DLD1 (cell line): ENCODE data around the gene TCF7L2.

ENCODE experiments used
- in situ Hi-C: cut with HindIII; loops from 2 replicates; pipeline ENCODE4 v1.10.0; 2017; ENCODE audit warnings: low sequenced_read_pairs

Gene TCF7L2

DNA sequence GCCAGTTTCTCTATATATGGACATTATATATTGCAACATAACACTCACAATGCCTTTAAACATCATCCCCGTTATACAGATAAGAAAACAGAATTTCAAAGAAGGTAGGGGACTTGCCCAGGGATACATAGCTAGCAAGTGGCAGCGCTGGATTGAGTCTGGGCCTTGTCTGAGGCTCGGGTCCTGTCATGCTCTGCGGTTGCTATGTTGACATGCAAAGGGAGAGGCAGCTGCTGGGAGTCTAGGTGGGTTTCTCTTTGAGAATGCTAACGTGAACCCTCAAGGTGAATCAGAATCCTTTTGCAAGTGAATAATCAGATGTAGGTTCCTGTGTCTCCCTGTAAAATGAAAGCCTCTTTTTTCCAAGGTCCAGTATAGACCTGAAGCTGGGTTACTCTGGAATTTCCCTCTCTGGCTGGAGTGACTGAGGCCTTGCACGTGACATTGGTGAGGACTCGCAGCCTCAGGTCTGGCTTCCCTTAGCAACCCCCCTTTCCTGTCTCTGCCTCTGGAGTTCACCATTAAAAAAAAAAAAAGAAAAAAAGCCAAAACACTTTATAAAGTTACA, 38.9 kb downstream of the TCF7L2 start:
- in situ Hi-C loops = no loop called here

DNA sequence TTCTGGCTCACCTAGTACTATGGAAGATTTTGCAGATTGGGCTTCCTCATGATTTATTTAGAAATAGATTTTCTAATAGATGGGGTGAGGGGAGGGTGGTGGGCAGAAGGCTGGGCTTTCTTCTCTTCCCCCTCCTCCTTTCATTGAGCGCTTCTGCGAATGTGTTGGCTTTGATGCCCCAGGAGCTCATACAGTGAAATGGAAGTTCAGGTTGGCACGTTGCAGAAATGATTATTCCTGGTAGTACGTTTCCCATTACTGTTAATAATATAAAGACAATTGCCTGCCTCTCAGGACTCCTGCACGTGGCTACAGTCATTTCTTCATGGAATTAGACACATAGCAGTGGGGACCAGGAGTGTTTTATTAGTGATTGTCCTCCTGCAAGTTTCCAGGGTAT, 39.8 kb downstream of the TCF7L2 start:
- in situ Hi-C loops = no loop called here

DNA sequence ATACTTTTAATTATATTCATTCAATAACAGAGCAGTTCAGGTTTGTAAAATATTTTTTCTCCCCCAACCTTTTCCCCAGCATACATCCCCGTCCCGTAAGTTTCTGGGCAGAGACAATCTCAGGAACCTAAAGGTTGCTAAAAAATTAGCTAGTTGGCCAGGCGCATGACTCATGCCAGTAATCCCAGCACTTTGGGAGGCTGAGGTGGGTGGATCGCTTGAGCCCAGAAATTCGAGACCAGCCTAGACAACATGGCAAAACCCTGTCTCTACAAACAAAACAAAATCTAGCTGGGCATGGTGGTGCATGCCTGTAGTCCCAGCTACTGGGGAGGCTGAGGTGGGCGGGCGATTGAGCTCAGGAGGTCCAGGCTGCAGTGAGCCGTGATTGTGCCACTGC, 40.2 kb downstream of the TCF7L2 start:
- in situ Hi-C loops = no loop called here

DNA sequence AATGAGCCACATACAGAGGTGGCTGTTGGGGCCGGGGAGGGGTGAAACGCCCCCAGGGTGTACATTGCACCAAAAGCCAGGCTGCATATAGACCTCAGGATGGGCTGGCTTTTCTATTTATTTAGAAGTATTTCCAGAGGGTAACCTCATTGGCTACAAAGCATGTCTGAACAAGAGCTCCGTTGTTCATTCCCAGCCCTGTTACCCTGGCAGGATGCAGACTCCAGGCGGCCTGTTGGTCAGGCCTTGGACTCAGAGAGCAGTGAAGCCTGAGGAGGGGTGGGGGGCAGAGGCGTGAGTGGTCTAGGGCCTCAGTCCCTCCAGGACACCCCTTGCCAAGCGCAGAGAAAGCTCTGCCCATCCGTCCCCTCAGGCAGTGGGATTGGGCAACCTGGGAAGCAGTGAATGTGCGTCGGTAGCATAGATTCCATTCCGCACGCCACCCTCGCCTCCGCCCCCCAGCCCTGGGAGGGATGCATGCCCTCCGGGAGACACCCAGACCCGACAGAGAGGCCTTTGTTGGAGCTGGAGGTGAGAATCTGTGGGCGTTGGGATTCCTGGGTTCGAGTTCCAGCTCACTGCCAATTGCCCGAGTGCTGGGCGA, 41.9 kb downstream of the TCF7L2 start:
- in situ Hi-C loops = no loop called here

DNA sequence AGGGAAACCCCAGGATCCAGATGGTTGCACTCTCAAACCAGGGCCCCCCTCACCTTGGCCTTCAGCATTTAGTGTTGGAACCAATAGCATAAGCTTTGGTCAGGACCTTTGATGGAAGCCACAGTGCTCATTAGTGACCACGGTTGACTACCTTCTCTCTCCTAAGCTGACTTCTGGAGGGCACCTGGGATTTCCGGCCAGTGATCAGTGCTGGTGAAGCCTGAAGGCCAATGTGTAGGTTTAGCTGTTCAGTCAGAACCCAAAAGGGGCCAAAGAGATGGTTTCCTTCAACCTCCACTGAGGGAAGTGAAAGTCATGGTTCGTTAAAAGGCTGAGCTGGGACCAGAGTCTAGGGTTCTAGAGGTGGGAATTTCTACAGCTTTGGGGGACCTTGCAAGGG, 46.4 kb downstream of the TCF7L2 start:
- in situ Hi-C loops = no loop called here

DNA sequence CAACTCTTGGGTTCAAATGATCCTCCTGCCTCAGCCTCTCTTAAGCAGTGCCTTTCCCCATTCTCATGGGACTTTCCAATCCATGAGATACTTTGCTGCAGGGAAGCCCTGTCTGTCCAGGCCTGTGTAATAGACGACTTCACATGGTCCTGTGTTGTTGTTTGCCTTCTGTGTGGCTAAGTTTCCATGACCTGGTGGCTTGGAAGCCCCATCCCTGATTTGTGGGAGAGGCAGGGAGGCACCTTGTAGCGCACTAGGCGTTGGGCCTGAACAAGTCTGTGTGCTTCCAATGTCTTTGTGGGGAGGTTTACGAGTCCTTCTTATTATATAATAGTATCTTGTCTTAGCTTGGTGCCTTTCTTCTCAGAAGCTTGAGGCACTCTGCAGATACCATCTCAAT, 49.1 kb downstream of the TCF7L2 start:
- in situ Hi-C loops = no loop called here

DNA sequence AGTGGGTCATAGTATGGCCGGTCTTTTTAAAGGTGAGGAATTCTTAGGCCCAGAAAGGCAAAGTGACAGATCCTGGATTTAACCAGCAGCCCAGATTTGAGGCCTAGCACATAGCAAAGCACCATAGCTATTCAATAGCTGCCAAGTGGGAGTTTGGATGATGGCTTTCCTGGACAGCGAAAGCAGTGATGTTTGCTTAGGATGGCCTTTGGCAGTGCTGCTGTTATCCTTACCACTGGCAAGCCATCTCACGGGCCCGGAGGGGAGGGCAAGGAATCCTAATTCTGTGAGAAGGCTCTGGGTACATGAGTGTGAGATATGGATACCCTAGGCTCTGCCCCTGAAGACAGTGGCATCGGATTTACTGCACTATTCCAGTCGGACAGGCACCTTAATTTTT, 50.4 kb downstream of the TCF7L2 start:
- in situ Hi-C loops = no loop called here

DNA sequence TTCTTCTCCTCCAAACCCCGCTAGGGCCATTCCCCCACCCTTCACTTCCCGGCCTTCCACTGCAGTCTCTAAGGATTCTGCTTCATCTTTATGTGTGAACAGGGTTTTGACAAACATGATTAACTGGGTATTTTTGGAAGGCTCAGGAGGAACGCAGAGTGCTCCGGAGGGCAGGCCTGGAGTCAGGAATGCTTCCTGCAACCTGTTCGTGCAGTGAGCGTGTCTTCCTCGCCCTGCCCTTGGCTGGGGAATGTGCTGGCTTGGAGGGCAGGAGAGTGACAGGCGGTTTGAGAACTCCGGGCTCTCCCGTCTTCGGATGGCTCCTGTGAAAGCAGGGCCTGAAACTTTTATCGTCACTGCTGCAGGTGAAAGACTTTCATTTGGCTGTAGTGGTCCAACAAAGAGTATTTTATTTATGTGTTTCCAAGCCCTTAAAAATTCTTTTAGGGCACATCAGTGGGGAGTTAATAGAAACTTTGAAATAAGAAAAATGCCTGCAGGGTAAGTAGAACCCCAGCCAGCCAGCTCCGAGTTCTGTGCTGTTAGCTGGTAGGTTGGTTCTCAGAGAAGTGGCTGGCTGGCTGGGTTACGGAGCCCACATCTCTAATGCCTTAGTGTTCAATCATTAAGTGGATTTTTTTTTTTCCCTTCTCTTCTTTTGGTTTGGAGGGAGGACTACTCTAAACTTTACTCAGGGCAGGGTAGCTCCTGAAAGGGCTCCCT, 51.0 kb downstream of the TCF7L2 start:
- in situ Hi-C loops = no loop called here

DNA sequence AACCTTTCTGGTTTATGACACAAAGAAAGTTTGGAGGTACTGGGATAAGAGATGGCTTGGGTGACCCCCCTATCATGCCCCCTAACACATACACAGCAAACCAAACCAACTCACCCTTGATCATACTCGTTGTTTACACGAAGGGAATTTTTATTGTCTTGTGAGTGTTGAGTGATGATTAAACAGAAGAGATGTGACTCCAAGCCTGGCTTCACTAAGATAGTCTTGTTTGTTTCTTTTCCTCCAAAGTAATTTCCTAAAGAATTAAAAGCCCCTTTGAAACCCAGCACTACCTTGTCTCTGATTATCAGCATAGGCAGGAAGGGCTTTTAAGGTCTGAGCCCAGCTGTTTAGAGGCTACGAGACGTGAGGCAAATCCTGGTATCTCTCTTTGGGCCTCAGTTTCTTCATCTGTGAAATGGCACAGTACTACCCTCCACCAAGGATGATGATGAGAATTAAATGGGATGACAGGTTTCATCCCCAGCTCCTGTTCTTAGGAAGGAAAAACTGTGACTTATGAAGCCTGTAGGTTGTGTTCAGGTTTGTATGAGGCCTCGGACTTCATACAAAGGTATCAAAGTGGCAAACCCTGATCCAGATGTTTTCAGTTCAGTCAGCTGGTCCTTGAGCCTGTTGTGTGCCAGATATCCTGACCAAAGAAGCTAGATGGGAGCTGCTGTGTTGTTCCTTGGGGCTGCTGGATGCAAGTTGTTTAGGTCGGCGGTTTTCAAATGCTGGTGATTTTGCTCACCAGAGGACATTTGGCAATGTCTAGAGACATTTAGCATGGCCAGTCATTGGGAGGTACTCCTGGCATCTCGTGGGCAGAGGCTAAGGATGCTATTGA, 51.8 kb downstream of the TCF7L2 start:
- in situ Hi-C loops = no loop called here

DNA sequence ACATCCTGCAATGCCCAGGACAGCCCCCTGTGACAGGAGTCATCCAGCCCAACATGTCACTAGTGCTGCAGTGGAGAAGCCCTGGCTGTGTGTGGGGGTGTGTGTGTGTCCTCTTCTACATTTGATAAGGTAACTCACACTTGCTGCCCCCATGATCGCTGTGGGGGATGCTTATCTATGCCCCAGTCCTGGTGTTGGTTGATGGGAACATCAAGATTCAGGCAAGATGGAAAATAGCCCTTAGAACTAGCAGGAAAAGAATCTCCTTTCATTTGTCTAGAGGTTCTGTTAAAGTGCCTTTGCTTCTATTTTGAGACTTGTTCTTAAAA, 52.4 kb downstream of the TCF7L2 start:
- in situ Hi-C loops = no loop called here

DNA sequence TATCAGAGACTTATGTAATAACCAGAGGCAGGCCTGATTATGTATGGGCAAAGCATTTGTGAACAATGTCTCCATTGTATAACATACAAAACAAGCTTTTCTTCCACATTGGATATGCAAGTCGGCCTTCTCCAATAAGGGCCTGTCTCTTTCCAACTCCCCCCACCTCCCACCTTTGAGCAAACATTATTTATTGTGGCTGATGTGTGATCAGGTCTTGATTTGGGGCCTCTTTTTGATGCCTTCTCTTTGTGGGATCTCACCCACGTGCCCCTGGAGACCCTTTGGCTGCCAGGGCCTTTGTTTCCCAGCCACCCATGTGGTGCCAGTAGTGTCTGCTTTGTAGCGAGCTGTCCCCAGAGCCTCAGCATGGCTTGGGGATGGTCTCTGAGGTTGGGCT, 53.0 kb downstream of the TCF7L2 start:
- in situ Hi-C loops = no loop called here

DNA sequence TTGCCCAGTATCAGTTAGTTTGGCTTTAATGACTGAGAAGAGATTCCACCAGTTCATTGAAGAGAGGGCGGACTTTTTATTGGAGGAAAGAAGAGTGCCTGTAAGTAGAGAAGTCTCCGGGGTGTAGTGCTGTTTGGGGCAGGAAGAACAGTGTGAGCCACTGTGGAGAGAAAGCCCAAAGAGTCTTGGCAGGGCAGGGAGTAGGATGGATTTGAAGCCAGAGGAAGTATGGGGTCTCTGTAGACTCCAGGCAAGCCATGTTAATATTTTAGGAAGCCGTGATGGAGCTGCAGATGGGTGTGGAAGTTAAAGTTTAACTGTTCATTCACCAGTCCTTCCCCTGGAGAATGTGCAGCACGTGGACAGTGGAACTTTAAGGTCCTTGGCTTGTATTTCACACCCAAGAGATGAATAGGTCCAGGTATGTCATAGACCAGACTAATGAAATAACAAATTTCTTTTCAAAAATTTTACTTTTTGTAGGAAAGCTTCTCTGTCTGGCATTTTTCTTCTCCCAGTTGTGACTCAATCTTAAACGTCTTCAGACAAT, 54.1 kb downstream of the TCF7L2 start:
- in situ Hi-C loops = no loop called here

DNA sequence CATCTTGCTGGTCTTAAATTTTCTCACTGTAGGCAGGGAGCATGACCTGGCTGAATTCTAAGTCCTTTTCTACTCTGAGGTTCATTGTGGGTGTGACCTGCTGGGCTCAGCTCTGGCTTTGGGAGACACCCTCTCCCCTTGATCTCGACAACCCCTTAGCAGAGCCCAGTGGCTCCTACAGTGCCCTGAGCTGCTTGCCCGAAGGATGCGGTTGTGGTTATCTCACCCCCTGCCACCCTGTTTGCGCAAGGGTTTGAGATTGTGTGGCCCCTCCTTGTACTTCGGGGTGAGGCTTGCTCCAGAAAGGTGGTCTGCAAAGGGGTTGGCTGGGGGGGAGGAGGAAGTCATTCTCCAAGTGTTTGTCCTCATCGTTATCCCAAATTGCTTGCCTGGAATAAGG, 55.3 kb downstream of the TCF7L2 start:
- in situ Hi-C loops = no loop called here

DNA sequence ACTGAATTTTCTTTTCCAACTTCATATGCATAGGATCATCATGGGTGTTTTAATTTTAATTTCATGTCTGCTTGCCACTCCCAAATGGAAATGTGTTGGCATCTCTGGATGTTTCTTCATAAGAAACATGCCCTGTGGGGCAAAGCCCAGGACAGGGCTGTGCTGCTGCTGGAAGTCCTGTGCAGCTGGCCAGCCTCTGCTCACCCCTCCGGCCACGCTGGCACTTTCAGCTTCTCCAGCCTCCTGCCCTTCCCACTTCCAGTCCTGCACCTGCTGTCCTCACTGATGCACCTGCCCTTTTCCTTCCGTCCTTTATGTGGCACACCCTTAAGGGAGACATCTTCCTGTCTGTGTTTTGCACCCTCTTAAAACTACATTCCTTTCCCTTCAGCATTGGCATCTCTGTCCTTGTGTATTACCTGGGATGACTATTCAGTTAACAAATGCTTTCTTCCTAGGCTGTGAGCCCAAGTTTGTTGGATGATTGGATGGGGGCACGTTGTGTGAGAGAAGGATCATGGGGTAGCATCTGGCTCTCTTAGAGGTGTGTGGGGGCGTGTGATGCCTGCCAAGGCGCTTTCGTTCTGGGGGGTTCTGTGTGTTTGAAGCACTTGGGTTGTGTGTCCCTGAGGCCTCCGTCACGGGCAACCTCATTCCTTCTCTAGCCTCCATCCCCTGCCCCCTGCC, 56.8 kb downstream of the TCF7L2 start:
- in situ Hi-C loops = no loop called here

DNA sequence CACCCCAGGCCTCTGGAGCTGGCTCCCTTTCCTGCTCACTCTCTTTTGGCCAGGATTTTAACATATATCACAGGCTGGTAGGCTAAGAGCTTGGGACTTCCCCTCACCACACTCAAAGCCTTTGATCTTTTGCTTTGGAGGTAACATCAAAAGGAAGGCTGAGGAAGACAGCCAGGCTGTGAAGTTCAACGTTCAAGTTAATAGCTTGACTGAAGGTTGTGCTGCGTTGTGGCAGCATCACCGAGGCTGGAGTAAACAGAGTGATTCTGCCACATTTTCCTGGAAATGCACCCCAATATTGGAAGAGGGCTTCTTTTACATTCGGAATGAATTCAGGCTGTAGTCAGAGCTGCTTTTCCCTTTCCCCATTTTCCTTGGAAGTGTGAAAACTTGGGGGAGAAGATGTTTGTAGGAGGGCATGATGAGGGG, 57.3 kb downstream of the TCF7L2 start:
- in situ Hi-C loops = no loop called here

DNA sequence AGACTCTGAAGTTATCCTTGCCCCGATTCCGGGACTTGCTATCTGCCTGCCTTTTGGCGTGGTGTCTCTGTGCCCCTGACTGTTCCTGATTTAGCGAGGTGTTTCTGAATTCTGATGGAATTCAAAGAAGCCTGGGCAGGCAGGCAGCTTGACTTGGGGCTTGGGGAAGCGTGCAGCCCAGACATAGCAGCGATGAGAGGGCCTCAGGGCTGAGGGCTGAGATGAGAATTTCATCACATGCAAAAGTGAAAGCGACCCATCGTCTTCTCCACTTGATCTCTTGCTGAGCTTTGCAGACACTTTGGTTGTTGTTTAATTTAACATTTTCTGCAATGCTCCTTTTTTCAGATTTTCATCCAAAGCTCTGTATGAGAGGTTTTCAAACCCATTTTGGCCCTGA, 57.8 kb downstream of the TCF7L2 start:
- in situ Hi-C loops = no loop called here

DNA sequence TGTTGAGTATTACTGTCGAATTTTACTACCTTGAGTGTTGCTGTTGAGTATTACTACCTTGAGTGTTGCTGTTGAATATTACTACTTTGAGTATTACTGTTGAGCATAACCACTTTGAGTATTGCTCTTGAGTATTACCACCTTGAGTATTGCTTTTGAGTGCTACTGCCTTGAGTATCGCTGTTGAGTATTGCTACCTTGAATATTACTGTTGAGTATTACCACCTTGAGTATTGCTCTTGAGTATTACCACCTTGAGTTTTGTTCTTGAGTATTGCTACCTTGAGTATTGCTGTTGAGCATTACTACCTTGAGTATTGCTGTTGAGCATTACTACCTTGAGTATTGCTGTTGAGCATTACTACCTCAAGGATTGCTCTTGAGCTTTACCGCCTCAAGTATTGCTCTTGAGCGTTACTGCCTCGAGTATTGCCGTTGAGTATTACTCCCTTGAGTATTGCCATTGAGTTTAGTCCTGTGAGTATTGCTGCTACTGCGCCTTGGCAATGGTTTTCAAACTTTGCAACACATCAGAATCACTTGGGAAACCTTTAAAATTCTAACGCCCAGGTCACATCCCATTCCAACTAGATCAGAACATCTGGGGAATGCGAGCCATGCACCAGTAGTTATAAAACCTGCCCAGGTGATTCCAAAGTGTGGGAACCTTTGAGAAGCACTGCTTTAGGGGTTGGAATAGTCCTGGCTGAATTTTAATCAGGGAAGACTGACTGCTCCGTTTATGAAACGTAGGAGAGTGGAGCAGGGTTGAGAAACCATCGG, 61.7 kb downstream of the TCF7L2 start:
- in situ Hi-C loops = no loop called here

DNA sequence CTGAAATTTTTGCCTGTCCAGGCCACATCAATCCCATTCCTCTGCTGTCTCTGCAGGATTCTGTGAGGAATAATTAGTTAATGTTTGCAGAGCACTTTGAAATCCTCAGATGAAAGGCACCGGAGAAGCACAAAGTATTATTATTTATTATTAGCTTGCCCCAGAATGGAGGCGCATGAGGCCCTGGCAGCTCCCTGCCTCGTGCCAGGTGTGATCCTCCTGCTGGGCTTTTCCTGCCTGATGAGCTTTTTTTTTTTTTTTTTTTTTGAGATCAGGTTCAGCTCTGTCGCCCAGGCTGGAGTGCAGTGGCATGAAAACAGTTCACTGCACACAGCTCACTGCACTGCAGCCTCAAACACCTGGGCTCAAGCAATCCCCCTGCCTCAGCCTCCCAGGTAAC, 65.2 kb downstream of the TCF7L2 start:
- in situ Hi-C loops = no loop called here

DNA sequence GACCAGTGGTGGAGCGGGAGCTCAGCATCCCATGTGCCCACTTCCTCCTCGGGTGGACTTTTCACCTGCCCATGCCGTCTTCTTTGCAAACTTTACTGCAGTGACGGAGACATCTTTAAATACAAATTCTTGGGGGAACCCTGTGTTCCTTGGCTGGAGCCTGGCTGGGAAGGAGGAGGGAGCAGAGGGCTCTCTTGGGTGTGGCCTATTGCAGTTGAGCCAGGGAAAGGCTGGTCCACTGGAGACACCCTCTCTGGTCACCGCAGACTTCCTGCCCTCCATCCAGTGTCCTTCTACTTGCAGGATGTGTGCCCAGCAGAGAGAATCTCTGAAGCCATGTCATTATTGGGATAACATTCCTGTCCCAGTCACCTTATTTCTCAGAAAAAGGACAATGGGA, 67.3 kb downstream of the TCF7L2 start:
- in situ Hi-C loops = no loop called here

DNA sequence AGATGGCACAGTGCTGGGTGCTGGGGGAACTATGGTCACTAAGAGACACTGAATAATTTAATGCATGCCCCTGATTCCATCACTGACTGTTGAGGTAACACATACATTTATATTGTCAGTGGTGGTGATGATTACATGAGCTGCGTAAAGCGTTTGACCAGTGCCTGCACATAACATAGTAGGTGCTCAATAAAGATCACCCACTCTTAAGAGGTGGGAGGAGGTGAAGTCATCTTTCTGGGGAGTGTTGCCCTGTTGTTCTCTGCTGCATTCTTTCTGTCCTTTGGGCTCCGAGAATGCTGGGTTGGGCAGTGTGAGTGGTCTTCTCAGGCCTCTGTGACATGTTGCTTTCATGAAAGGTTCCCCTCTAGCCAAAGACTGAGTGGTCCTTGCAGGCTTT, 68.0 kb downstream of the TCF7L2 start:
- in situ Hi-C loops = no loop called here
